HepG2 (cell line): ENCODE data around the gene CAMTA1. TPM values are rescaled to one million over a fixed set of nuclear protein-coding genes. Genes with fewer than 3 reads are reported as not detected.

Source experiments
- FLYWCH1 ChIP-seq: sonication (generic); formaldehyde crosslinking; IDR thresholded peaks from 2 replicates; pipeline ENCODE4 v1.8.1; 2023; ENCODE audit warnings: mild to moderate bottlenecking, missing genetic modification reagents
- GATAD2A ChIP-seq: IDR thresholded peaks from 2 replicates; pipeline ENCODE4 v1.6.1; 2016
- HNRNPH1 ChIP-seq: fragments of 200-400 bp; formaldehyde crosslinking; optimal IDR thresholded peaks from 2 replicates; pipeline ENCODE3; 2017; ENCODE audit warnings: mild to moderate bottlenecking, low read depth, low read length
- RCOR2 ChIP-seq: IDR thresholded peaks from 2 replicates; pipeline ENCODE4 v1.6.1; 2016; ENCODE audit warnings: missing biosample characterization, missing genetic modification reagents
- ZNF264 ChIP-seq: sonication (generic); formaldehyde crosslinking; IDR thresholded peaks from 2 replicates; pipeline ENCODE4 v1.4.0; 2020; ENCODE audit warnings: missing genetic modification reagents
- ZNF496 ChIP-seq: sonication (generic); formaldehyde crosslinking; IDR thresholded peaks from 2 replicates; pipeline ENCODE4 v1.8.1; 2023; ENCODE audit warnings: mild to moderate bottlenecking, moderate library complexity, missing genetic modification reagents; ENCODE audit not compliant: insufficient replicate concordance
- ZNF552 ChIP-seq: sonication (generic); formaldehyde crosslinking; IDR thresholded peaks from 2 replicates; pipeline ENCODE4 v1.9.0; 2022; ENCODE audit warnings: missing genetic modification reagents, mild to moderate bottlenecking, borderline replicate concordance
- ZNF558 ChIP-seq: sonication (generic); formaldehyde crosslinking; IDR thresholded peaks from 2 replicates; pipeline ENCODE4 v1.9.0; 2022; ENCODE audit warnings: mild to moderate bottlenecking, missing genetic modification reagents, borderline replicate concordance
- ZNF703 ChIP-seq: sonication (generic); formaldehyde crosslinking; IDR thresholded peaks from 2 replicates; pipeline ENCODE4 v1.5.1; 2020; ENCODE audit warnings: missing genetic modification reagents, mild to moderate bottlenecking, moderate library complexity, borderline replicate concordance
- ZNF83 ChIP-seq: sonication (generic); formaldehyde crosslinking; IDR thresholded peaks from 2 replicates; pipeline ENCODE4 v1.4.0; 2020; ENCODE audit warnings: missing genetic modification reagents, mild to moderate bottlenecking, borderline replicate concordance
- ZNF879 ChIP-seq: sonication (generic); formaldehyde crosslinking; IDR thresholded peaks from 2 replicates; pipeline ENCODE4 v1.8.1; 2023; ENCODE audit warnings: missing genetic modification reagents
- ZSCAN31 ChIP-seq: sonication (generic); formaldehyde crosslinking; IDR thresholded peaks from 2 replicates; pipeline ENCODE4 v1.5.0; 2020; ENCODE audit warnings: low read depth, mild to moderate bottlenecking, missing genetic modification reagents
- polyA plus RNA-seq, 8 experiments: library from polyadenylated mRNA; depleted of rRNA in 3 of 8; stranded (reverse) in 7 of 8; unstranded in 1 of 8; fragments of >200 nt; fragmentation: Illumina TruSeq in 4 of 8; extraction: Trizol in 4 of 8; gene quantifications; 2 replicates each; pipeline versions ENCODE4 v1.2.1 to v1.2.3, GENCODE V29; 2011 to 2016; ENCODE audit warnings: low read depth in 4 of 8, missing spikeins in 1 of 8, mixed read lengths in 1 of 8; ENCODE audit not compliant: insufficient read depth in 1 of 8
- total RNA-seq, 5 experiments: library from RNA; depleted of rRNA; stranded (reverse); fragments of >200 nt; fragmentation: Illumina TruSeq; extraction: Trizol; gene quantifications; 2 replicates each; pipeline ENCODE4 v1.2.3, GENCODE V29; 2016; ENCODE audit warnings: low read depth in 1 of 5
- TF ChIP-seq, protein P1 (sequence below): sonication (generic); formaldehyde crosslinking; IDR thresholded peaks from 2 replicates; pipeline ENCODE4 v1.4.0; 2020; ENCODE audit warnings: mild to moderate bottlenecking, missing genetic modification reagents
- TF ChIP-seq, protein P2 (sequence below): sonication (generic); formaldehyde crosslinking; IDR thresholded peaks from 2 replicates; pipeline ENCODE4 v1.5.0; 2020; ENCODE audit warnings: mild to moderate bottlenecking, low read depth, missing genetic modification reagents, borderline replicate concordance
- TF ChIP-seq, protein P3 (sequence below): sonication (generic); formaldehyde crosslinking; IDR thresholded peaks from 2 replicates; pipeline ENCODE4 v1.4.0; 2020; ENCODE audit warnings: mild to moderate bottlenecking, missing genetic modification reagents, borderline replicate concordance
- TF ChIP-seq, protein P4 (sequence below): IDR thresholded peaks from 2 replicates; pipeline ENCODE4 v1.6.1; 2016; ENCODE audit warnings: missing compliant biosample characterization, missing genetic modification reagents, borderline replicate concordance
- TF ChIP-seq, protein P5 (sequence below): sonication (generic); formaldehyde crosslinking; IDR thresholded peaks from 2 replicates; pipeline ENCODE4 v1.5.0; 2020; ENCODE audit warnings: missing genetic modification reagents
- TF ChIP-seq, protein P6 (sequence below): sonication (generic); formaldehyde crosslinking; IDR thresholded peaks from 2 replicates; pipeline ENCODE4 v1.4.0; 2020; ENCODE audit warnings: missing genetic modification reagents

CAMTA1 gene
- total and polyA plus RNA-seq, 2 of the 13 experiments (the other 11 are each of a cell fraction or from before 2014, with no cell fraction given), result 25.0 to 36.4 TPM

DNA sequence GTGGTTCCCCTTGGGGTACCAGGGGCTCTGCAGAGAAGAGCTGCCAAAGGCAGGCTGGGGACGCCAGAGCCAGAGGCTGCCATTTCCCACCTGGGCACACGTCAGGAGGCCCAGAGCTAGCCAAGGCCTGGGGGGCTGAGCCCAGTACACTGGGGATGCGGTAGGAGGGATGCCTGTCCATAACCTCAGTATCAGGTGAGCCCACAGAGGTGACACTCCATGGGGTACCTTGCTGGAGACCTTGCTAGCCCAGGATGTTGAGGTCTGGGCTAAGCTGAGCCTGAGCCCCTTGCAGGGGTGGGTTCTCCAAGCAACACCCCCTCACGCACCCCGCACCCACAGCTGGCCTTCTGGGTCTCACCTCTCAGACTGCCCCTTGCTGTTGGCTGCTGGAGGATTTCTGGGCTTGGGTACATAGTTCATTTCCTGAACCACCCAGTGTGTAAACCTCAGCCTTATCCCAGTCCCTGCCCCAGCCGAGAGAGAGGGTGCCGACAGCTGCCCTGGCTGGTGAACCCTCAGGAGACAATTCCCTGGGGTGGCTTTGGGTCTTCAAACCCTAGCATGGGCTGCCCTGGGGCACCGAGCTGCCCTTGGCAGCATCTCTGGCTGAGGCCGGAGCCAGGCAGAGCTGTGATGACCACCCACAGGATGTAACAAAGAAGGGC, 893.4 kb downstream of the CAMTA1 start (continued):
- TF ChIP-seq, protein P1, sequence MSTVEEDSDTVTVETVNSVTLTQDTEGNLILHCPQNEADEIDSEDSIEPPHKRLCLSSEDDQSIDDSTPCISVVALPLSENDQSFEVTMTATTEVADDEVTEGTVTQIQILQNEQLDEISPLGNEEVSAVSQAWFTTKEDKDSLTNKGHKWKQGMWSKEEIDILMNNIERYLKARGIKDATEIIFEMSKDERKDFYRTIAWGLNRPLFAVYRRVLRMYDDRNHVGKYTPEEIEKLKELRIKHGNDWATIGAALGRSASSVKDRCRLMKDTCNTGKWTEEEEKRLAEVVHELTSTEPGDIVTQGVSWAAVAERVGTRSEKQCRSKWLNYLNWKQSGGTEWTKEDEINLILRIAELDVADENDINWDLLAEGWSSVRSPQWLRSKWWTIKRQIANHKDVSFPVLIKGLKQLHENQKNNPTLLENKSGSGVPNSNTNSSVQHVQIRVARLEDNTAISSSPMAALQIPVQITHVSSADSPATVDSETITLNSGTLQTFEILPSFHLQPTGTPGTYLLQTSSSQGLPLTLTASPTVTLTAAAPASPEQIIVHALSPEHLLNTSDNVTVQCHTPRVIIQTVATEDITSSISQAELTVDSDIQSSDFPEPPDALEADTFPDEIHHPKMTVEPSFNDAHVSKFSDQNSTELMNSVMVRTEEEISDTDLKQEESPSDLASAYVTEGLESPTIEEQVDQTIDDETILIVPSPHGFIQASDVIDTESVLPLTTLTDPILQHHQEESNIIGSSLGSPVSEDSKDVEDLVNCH, result no peak
- TF ChIP-seq, protein P2, sequence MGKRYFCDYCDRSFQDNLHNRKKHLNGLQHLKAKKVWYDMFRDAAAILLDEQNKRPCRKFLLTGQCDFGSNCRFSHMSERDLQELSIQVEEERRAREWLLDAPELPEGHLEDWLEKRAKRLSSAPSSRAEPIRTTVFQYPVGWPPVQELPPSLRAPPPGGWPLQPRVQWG (CRISPR knock-in tag), result no peak
- TF ChIP-seq ZNF496 (CRISPR knock-in tag) (no peak), ZNF703 (CRISPR knock-in tag) (no peak), ZSCAN31 (CRISPR knock-in tag) (no peak; the same call in 1 of the 2 replicates), HNRNPH1 (no peak), RCOR2 (0 out of 2 replicates have a peak, but pooled peaks have one; percentile 22), ZNF264 (CRISPR knock-in tag) (0 out of 2 replicates have a peak, but pooled peaks have one; percentile 32), ZNF552 (CRISPR knock-in tag) (no peak), GATAD2A (CRISPR knock-in tag) (peak; percentile 66), ZNF83 (CRISPR knock-in tag) (no peak), ZNF879 (CRISPR knock-in tag) (no peak), ZNF558 (no peak), FLYWCH1 (no peak)
- TF ChIP-seq, protein P3, sequence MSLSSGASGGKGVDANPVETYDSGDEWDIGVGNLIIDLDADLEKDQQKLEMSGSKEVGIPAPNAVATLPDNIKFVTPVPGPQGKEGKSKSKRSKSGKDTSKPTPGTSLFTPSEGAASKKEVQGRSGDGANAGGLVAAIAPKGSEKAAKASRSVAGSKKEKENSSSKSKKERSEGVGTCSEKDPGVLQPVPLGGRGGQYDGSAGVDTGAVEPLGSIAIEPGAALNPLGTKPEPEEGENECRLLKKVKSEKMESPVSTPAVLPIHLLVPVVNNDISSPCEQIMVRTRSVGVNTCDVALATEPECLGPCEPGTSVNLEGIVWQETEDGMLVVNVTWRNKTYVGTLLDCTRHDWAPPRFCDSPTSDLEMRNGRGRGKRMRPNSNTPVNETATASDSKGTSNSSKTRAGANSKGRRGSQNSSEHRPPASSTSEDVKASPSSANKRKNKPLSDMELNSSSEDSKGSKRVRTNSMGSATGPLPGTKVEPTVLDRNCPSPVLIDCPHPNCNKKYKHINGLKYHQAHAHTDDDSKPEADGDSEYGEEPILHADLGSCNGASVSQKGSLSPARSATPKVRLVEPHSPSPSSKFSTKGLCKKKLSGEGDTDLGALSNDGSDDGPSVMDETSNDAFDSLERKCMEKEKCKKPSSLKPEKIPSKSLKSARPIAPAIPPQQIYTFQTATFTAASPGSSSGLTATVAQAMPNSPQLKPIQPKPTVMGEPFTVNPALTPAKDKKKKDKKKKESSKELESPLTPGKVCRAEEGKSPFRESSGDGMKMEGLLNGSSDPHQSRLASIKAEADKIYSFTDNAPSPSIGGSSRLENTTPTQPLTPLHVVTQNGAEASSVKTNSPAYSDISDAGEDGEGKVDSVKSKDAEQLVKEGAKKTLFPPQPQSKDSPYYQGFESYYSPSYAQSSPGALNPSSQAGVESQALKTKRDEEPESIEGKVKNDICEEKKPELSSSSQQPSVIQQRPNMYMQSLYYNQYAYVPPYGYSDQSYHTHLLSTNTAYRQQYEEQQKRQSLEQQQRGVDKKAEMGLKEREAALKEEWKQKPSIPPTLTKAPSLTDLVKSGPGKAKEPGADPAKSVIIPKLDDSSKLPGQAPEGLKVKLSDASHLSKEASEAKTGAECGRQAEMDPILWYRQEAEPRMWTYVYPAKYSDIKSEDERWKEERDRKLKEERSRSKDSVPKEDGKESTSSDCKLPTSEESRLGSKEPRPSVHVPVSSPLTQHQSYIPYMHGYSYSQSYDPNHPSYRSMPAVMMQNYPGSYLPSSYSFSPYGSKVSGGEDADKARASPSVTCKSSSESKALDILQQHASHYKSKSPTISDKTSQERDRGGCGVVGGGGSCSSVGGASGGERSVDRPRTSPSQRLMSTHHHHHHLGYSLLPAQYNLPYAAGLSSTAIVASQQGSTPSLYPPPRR, result no peak
- TF ChIP-seq, protein P4, sequence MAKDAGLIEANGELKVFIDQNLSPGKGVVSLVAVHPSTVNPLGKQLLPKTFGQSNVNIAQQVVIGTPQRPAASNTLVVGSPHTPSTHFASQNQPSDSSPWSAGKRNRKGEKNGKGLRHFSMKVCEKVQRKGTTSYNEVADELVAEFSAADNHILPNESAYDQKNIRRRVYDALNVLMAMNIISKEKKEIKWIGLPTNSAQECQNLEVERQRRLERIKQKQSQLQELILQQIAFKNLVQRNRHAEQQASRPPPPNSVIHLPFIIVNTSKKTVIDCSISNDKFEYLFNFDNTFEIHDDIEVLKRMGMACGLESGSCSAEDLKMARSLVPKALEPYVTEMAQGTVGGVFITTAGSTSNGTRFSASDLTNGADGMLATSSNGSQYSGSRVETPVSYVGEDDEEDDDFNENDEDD, result no peak
- TF ChIP-seq, protein P5, sequence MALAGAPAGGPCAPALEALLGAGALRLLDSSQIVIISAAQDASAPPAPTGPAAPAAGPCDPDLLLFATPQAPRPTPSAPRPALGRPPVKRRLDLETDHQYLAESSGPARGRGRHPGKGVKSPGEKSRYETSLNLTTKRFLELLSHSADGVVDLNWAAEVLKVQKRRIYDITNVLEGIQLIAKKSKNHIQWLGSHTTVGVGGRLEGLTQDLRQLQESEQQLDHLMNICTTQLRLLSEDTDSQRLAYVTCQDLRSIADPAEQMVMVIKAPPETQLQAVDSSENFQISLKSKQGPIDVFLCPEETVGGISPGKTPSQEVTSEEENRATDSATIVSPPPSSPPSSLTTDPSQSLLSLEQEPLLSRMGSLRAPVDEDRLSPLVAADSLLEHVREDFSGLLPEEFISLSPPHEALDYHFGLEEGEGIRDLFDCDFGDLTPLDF (CRISPR knock-in tag), result no peak
- TF ChIP-seq, protein P6, sequence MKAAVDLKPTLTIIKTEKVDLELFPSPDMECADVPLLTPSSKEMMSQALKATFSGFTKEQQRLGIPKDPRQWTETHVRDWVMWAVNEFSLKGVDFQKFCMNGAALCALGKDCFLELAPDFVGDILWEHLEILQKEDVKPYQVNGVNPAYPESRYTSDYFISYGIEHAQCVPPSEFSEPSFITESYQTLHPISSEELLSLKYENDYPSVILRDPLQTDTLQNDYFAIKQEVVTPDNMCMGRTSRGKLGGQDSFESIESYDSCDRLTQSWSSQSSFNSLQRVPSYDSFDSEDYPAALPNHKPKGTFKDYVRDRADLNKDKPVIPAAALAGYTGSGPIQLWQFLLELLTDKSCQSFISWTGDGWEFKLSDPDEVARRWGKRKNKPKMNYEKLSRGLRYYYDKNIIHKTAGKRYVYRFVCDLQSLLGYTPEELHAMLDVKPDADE (CRISPR knock-in tag), result no peak
